GM18870 (cell line): ENCODE results near the gene FPGS.

Source experiments
- ATAC-seq: cut with Tn5 transposase; IDR thresholded peaks from one replicate; pipeline ENCODE4 v1.9.1; 2021; ENCODE audit warnings: moderate library complexity; ENCODE audit not compliant: unreplicated experiment

FPGS gene

DNA sequence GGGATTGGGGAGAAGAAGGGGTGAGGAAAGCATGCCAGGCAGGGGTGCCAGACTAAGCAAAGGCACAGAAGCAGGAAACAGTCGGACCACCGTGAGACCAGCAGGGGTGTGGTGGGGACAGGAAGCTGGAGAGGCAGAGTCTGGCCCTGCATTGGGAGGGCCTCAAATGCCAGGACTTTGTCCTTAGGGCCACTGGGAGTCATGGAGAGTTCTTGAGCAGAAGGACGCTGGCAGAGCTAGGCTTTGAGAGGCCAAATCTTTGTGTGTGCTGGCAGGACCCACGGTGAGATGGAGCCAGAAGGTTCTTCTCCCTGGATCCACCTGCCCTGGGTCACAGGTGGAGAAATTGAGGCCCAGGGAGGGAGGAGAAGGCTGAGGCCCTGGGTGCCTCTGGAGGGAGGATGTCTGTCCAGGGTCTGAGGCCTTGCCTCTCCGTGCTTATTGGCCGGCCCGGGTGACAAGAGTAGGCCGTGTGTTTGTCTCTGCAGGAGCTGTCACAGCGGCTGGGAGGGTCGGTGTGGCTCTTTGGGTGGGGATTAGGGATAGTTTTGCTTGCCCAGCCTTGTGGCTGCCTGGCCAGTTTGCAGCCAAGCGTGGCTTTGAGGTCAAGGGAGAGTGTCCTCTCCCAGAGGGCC is 53.5 kb downstream of the FPGS start:
- ATAC-seq = no peak

DNA sequence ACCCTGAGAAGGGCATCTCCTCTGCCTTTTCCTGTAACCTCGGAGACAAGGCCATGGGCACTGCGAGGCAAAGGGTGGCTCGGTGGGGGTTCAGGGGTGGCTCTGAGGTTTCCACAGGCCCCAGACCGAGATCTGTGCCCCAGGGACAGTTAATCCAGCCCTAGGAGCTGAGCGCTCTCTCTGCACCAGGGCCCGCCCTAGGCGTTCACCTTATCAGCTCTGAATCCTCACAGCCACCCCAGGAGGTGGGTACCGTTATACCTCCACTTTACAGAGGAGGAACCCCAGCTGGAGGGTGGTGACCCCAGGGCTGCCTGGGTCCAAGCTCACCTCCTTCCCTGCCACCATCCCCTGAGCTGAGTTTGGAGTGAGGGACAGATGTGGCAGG is 54.0 kb downstream of the FPGS start:
- no peak for ATAC-seq

DNA sequence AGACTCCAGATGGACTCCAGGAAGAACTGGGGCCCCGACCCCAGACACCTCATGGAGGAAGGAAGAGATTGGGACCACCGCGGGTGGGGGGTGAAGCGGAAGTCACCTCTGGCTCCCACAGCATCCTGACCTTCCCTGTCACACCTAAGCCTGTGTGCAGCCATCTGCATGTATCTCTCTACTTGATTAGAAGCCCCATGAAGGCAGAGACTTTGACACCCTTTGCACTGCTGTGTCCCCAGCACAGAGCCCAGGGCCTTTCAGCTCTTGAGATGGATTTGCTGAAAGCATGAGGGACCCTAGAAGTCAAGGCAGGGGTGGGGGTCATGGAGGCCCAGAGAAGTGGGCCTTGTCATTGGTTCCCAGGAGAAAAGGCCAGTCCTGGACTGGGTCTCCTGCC is 54.6 kb downstream of the FPGS start:
- no peak for ATAC-seq

DNA sequence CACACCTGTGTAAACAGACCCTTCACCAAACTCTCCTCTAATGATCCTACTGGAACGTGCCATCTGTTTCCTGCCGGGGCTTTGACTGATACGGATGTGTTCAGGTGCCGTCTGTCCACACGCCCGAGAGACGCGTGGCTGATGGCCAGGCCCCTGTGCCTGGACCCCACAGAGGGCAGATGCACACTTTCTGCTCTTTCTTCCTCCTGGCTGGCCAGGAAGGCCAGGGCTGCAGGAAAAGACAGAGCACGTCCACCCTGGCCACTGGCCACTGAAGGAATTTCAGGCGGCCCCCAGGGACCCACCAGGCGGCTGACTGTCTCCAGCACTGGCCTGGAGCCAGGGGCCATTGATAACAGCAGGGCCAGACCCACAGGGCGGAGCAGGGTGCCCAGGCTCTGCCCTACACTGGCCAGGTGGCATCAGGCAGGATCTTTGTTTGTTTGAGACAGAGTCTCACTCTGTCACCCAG is 55.4 kb downstream of the FPGS start:
- no peak for ATAC-seq

DNA sequence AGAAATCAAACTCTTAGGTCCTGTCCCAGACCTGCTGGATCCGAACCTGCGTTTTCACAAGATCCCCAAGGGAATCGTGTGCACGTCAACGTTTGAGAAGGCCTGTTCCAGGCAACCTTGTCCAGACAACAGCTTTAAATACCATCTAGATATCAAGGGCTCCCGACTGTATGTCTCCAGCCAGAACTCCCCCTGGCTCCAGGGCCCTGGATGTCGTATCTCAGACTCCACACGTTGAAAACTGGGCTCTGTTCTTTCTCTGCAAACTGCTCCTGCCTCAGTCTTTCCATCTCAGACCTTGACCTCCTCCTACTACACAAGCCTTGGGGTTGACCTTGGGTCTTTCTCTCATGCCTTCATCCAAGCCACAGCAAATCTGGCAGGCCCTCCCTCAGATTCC is 57.6 kb downstream of the FPGS start:
- no peak for ATAC-seq

DNA sequence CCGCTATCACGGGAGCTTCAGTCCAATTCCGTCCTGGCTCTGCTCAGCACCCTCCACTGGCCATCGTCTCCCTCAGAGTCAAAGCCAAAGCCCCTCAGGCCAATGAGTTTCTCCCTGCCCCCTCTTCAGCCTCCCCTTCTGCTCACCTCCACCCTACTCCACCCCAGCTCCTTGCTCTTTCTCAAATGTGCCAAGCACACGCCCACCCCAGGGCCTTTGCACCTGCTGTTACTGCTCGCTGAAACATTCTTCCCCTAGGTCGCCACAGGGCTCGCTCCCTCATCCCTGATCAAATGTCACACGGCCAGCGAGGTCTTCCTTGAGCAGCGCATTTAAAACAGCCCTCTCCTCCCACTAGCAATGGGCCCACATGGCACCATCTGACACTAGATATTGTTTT is 58.1 kb downstream of the FPGS start:
- ATAC-seq = no peak

DNA sequence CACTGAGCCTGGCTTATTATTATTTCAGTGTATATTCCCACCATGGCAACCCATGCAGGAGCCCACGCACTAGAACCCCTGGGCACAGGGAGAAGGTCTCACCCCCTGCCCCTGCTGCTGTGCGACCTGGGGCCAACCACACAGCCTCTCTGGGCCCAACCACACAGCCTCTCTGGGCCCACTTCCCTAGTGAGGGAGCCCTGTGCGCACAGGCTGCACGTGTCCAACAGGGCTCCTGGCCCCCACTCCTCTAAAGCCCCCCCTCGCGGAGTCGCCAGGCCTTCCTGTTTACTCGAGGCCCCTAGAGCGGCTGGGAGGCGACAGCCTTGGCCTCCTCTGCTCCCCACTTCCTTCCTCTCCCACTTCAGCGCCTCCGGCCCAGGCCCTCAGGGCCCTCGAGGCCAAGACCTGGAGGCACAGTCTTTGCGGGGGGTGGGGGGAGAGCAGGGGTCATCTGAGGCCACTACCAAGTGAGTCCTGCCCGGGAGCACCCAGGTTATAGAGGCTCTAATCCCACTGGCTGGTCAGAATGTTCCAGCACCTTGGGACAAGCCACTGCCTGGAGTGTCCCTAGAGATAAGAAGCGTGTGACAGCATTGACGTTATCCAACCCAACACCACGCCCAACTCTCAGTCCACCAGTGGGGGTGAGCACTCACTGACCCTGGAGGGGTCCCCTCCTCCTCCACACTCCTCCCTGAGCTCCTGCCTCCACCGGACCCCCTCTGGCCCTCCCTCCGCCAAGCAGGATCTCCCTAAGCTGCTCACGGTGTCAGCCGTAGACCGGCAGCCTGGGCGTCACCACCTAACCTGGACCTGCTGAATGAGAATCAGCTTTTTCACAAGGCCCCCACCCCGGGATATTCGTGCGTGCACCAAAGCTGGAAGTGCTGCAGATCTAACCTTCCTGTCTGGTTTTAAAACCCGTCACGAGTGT is 59.7 kb downstream of the FPGS start:
- no peak for ATAC-seq

DNA sequence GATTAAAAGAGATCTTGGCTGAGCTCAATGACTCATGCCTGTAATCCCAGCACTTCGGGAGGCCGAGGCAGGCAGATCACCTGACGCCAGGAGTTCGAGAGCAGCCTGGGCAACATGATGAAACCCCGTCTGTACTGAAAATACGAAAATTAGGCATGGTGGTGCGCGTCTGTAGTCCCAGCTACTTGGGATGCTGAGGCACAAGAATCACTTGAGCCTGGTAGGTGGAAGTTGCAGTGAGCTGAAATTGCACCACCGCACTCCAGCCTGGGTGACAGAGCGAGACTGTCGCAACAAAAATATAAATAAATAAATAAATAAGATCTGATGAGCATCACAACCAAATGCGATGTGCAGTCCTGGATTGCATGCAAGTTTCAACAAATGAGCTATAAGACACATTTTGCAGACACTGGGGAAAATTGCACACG is 60.5 kb downstream of the FPGS start:
- ATAC-seq = no peak
